ENCODE data around the gene FRAT2.

Gene FRAT2

GRCh38 chr10:97323501-97323900 is 11.0 kb downstream of the FRAT2 start:
- no peak for DNase-seq

- no peak for DNase-seq
These were observed 12.7 kb downstream of the FRAT2 start for GRCh38 chr10:97321804-97322190.

GRCh38 chr10:97321032-97321803 is 13.3 kb downstream of the FRAT2 start:
- peak; percentile 84 for DNase-seq

GRCh38 chr10:97320480-97321031 is 14.0 kb downstream of the FRAT2 start:
- DNase-seq, result peak; percentile 74 to 82

- peak; percentile 74 to 82 for DNase-seq
These were observed 14.7 kb downstream of the FRAT2 start for GRCh38 chr10:97319671-97320479.

GRCh38 chr10:97318772-97319651 is 15.5 kb downstream of the FRAT2 start, which contains the start of gene FRAT1:
TSS of gene FRAT1 (plus strand) at chr10:97319271. CDS start at chr10:97319454, 183 bp downstream.
- DNase-seq, result peak; percentile 90 to 91

- no peak for DNase-seq
These were observed 19.9 kb downstream of the FRAT2 start for GRCh38 chr10:97314671-97315070.

- no peak for DNase-seq
These were observed 21.6 kb downstream of the FRAT2 start for GRCh38 chr10:97312897-97313296.

- no peak for DNase-seq
These were observed 23.4 kb downstream of the FRAT2 start for GRCh38 chr10:97311111-97311626.

- DNase-seq, result no peak
These were observed 26.4 kb downstream of the FRAT2 start for GRCh38 chr10:97307866-97308780.

GRCh38 chr10:97307441-97307840 is 27.1 kb downstream of the FRAT2 start:
- DNase-seq, result no peak

GRCh38 chr10:97302088-97302791 is 32.3 kb downstream of the FRAT2 start:
- no peak for DNase-seq

- no peak for DNase-seq
These were observed 33.5 kb downstream of the FRAT2 start for GRCh38 chr10:97300980-97301379.

GRCh38 chr10:97298223-97298571 is 36.3 kb downstream of the FRAT2 start:
- no peak for DNase-seq

- DNase-seq, result no peak
These were observed 36.8 kb downstream of the FRAT2 start for GRCh38 chr10:97297556-97298222.

GRCh38 chr10:97292862-97293198 is 41.7 kb downstream of the FRAT2 start:
- DNase-seq, result no peak

- DNase-seq, result peak; percentile 100
These were observed 42.2 kb downstream of the FRAT2 start, which contains the start of gene ARHGAP19 for GRCh38 chr10:97292097-97292861. TSS of gene ARHGAP19 (minus strand) at chr10:97292637. CDS start at chr10:97292627, 10 bp downstream.

GRCh38 chr10:97291357-97292096 is 43.0 kb downstream of the FRAT2 start:
- no peak for DNase-seq

Measured in Kasumi-1 (cell line).